CD4-positive, alpha-beta T cell treated with Interleukin-2 at 100 ng/mL for 4 hours (primary cell): Measurements from ENCODE around the gene CAPN5.

ENCODE experiments used
- DNase-seq: peaks from one replicate; pipeline ENCODE4 v3.0.0-alpha.2; 2020; ENCODE audit warnings: low spot score

CAPN5 gene

GRCh38 chr11:77119531-77119936, 52.8 kb downstream of the CAPN5 start:
- no peak for DNase-seq

GRCh38 chr11:77120571-77120970, 53.8 kb downstream of the CAPN5 start:
- DNase-seq, result no peak

GRCh38 chr11:77121096-77121640, 54.4 kb downstream of the CAPN5 start:
- DNase-seq, result no peak

GRCh38 chr11:77121876-77122575, 55.3 kb downstream of the CAPN5 start:
- no peak for DNase-seq

- DNase-seq, result no peak
Measured at GRCh38 chr11:77122576-77123212, 55.9 kb downstream of the CAPN5 start.

- DNase-seq, result no peak
Measured at GRCh38 chr11:77123591-77123990, 56.8 kb downstream of the CAPN5 start.

GRCh38 chr11:77124041-77124440, 57.3 kb downstream of the CAPN5 start:
- no peak for DNase-seq

GRCh38 chr11:77124488-77124887, 57.7 kb downstream of the CAPN5 start:
- no peak for DNase-seq

- DNase-seq, result no peak
Measured at GRCh38 chr11:77125191-77125590, 58.4 kb downstream of the CAPN5 start.

- DNase-seq, result no peak
Measured at GRCh38 chr11:77125695-77126094, 58.9 kb downstream of the CAPN5 start.

GRCh38 chr11:77126156-77126775, 59.5 kb downstream of the CAPN5 start:
- DNase-seq, result no peak

GRCh38 chr11:77126861-77127234, 60.1 kb downstream of the CAPN5 start:
- DNase-seq, result no peak

- peak; percentile 48 for DNase-seq
Measured at GRCh38 chr11:77127235-77127911, 60.6 kb downstream of the CAPN5 start.

- DNase-seq, result no peak
Measured at GRCh38 chr11:77127920-77128691, 61.3 kb downstream of the CAPN5 start, which contains the start of gene MYO7A. Gene MYO7A, plus strand, starts transcription at chr11:77128246. Its CDS starts 2,389 bp downstream, at chr11:77130635.

GRCh38 chr11:77129069-77129841, 62.5 kb downstream of the CAPN5 start:
- no peak for DNase-seq

GRCh38 chr11:77129842-77130756, 63.3 kb downstream of the CAPN5 start:
- no peak for DNase-seq

GRCh38 chr11:77130763-77131513, 64.2 kb downstream of the CAPN5 start:
- no peak for DNase-seq

GRCh38 chr11:77131560-77131959, 64.8 kb downstream of the CAPN5 start:
- DNase-seq, result no peak

- DNase-seq, result no peak
Measured at GRCh38 chr11:77135069-77135468, 68.3 kb downstream of the CAPN5 start.
